ENCODE results near the gene ACTG2.

The ACTG2 gene

GRCh38 chr2:73906847-73907505 lies 14.2 kb downstream of the ACTG2 start:
- Histone ChIP-seq H3F3A (ENCODE audit: insufficient read depth, low read length) (no peaks in the 10 kb centered on the region), H3K79me2 (ENCODE audit: low read length) (no peaks in the 10 kb centered on the region), H3K4me2 (ENCODE audit: low read depth, low read length) (no peak overlapping the region), H2AFZ (ENCODE audit: low read length) (no peak overlapping the region), H3K4me3 (ENCODE audit: low read length) (no peak overlapping the region), H3K27me3 (replicated peaks; ENCODE audit: insufficient read depth, low read length) (no peaks in the 10 kb centered on the region), H3K27ac (ENCODE audit: low read length) (no peak overlapping the region), H3K9me3 (replicated peaks; ENCODE audit: insufficient read depth, low read length) (no peaks in the 10 kb centered on the region), H3K9me2 (replicated peaks; ENCODE audit: insufficient read depth, low read length) (no peaks in the 10 kb centered on the region), H4K20me1 (ENCODE audit: insufficient read depth, low read length) (no peaks in the 10 kb centered on the region), H3K9ac (ENCODE audit: low read length) (no peak overlapping the region), H3K36me3 (replicated peaks; ENCODE audit: insufficient read depth, low read length) (no peaks in the 10 kb centered on the region), H3K4me1 (ENCODE audit: low read length) (no peaks in the 10 kb centered on the region)
- TF ChIP-seq EZH2phosphoT487 (IDR thresholded peaks at IDR 0.05; ENCODE audit: low read length) (no peak), EZH2 (optimal IDR thresholded peaks at IDR 0.05; ENCODE audit: low read depth, low read length) (no peak), CTCF (IDR thresholded peaks at IDR 0.05; ENCODE audit: low read length) (no peak)
- no peak for DNase-seq

- Histone ChIP-seq H3K27ac (ENCODE audit: low read length) (no peak overlapping the region), H3K36me3 (replicated peaks; ENCODE audit: insufficient read depth, low read length) (no peaks in the 10 kb centered on the region), H3K4me3 (ENCODE audit: low read length) (no peak overlapping the region), H3K9me3 (replicated peaks; ENCODE audit: insufficient read depth, low read length) (no peaks in the 10 kb centered on the region), H3F3A (ENCODE audit: insufficient read depth, low read length) (no peaks in the 10 kb centered on the region), H3K4me2 (ENCODE audit: low read depth, low read length) (no peak overlapping the region), H3K9ac (ENCODE audit: low read length) (no peak overlapping the region), H3K9me2 (replicated peaks; ENCODE audit: insufficient read depth, low read length) (no peaks in the 10 kb centered on the region), H3K4me1 (ENCODE audit: low read length) (no peaks in the 10 kb centered on the region), H3K27me3 (replicated peaks; ENCODE audit: insufficient read depth, low read length) (no peaks in the 10 kb centered on the region), H3K79me2 (ENCODE audit: low read length) (no peaks in the 10 kb centered on the region), H2AFZ (ENCODE audit: low read length) (peak overlapping the region; percentile 45), H4K20me1 (ENCODE audit: insufficient read depth, low read length) (no peaks in the 10 kb centered on the region)
- DNase-seq, result peak; percentile 20
- TF ChIP-seq CTCF (IDR thresholded peaks at IDR 0.05; ENCODE audit: low read length) (peak; percentile 31), EZH2 (optimal IDR thresholded peaks at IDR 0.05; ENCODE audit: low read depth, low read length) (no peak), EZH2phosphoT487 (IDR thresholded peaks at IDR 0.05; ENCODE audit: low read length) (no peak)
Measured at GRCh38 chr2:73907840-73908452, 15.1 kb downstream of the ACTG2 start.

GRCh38 chr2:73908689-73909652 lies 16.2 kb downstream of the ACTG2 start:
- Histone ChIP-seq H3F3A (ENCODE audit: insufficient read depth, low read length) (no peaks in the 10 kb centered on the region), H3K9ac (ENCODE audit: low read length) (no peak overlapping the region), H3K4me2 (ENCODE audit: low read depth, low read length) (no peak overlapping the region), H3K27me3 (replicated peaks; ENCODE audit: insufficient read depth, low read length) (no peaks in the 10 kb centered on the region), H3K79me2 (ENCODE audit: low read length) (no peaks in the 10 kb centered on the region), H2AFZ (ENCODE audit: low read length) (no peak overlapping the region), H3K9me3 (replicated peaks; ENCODE audit: insufficient read depth, low read length) (no peaks in the 10 kb centered on the region), H3K4me1 (ENCODE audit: low read length) (no peaks in the 10 kb centered on the region), H4K20me1 (ENCODE audit: insufficient read depth, low read length) (no peaks in the 10 kb centered on the region), H3K36me3 (replicated peaks; ENCODE audit: insufficient read depth, low read length) (no peaks in the 10 kb centered on the region), H3K9me2 (replicated peaks; ENCODE audit: insufficient read depth, low read length) (no peaks in the 10 kb centered on the region), H3K4me3 (ENCODE audit: low read length) (no peak overlapping the region), H3K27ac (ENCODE audit: low read length) (no peak overlapping the region)
- DNase-seq, result no peak
- no peak for TF ChIP-seq EZH2 (optimal IDR thresholded peaks at IDR 0.05; ENCODE audit: low read depth, low read length)

Data from MM.1S (cell line).